ENCODE data around the gene PRH1.

- TF ChIP-seq TAF1 (IDR thresholded peaks at IDR 0.05; ENCODE audit: low read depth, low read length) (no peak), CHD2 (IDR thresholded peaks at IDR 0.05; ENCODE audit: low read length) (no peak), EZH2 (IDR thresholded peaks at IDR 0.05; ENCODE audit: low read depth, low read length, severe bottlenecking) (no peak), CTCF (IDR thresholded peaks at IDR 0.05; ENCODE audit: control extremely low read depth in 1 of 3, insufficient read depth in 1 of 3, low read depth in 1 of 3, low read length in 3 of 3) (no peak), YY1 (IDR thresholded peaks at IDR 0.05; ENCODE audit: low read depth, low read length) (no peak), RAD21 (IDR thresholded peaks at IDR 0.05 in 1 of 2, conservative IDR thresholded peaks at IDR 0.05 in 1 of 2; ENCODE audit: low read depth in 2 of 2, low read length in 2 of 2) (no peak), CREB1 (IDR thresholded peaks at IDR 0.05) (no peak), CEBPB (IDR thresholded peaks at IDR 0.05; ENCODE audit: low read depth, low read length) (no peak), TBP (IDR thresholded peaks at IDR 0.05; ENCODE audit: low read depth, low read length) (no peak), SP1 (IDR thresholded peaks at IDR 0.05; ENCODE audit: low read depth, low read length) (no peak)
These were observed 41.2 kb downstream of the PRH1 start for GRCh38 chr12:10842862-10843261.

All from H1 (cell line).